GM23338 (cell line): Measurements from ENCODE around the gene DDX54. TPM values are rescaled to one million over a fixed set of nuclear protein-coding genes. Genes with fewer than 3 reads are reported as not detected.

Experiments used
- ATAC-seq: fragments of 200-7000 bp; cut with Tn5 transposase; 3 replicates; pipeline ENCODE4 v1.9.1; 2020
- DNase-seq: peaks from one replicate; pipeline ENCODE4 v3.0.0-alpha.2; 2015; ENCODE audit warnings: low spot score
- H2AFZ ChIP-seq: fragments of 200-600 bp; sonication (generic); 2 replicates; pipeline ENCODE4 v1.8.0; 2016; ENCODE audit warnings: antibody characterized with exemption, mild to moderate bottlenecking, moderate library complexity
- H3F3A ChIP-seq: fragments of 200-600 bp; sonication (generic); replicated peaks from 2 replicates; pipeline ENCODE4 v1.8.0; 2017; ENCODE audit warnings: antibody characterized with exemption, mixed run types, low read depth
- H3K27ac ChIP-seq: fragments of 200-600 bp; sonication (generic); 2 replicates; pipeline ENCODE4 v1.6.1; 2016; ENCODE audit warnings: low read depth
- H3K27me3 ChIP-seq: fragments of 200-600 bp; sonication (generic); 2 replicates; pipeline ENCODE4 v1.8.0; 2016; ENCODE audit warnings: mild to moderate bottlenecking, mixed run types, moderate library complexity; ENCODE audit not compliant: insufficient read depth
- H3K36me3 ChIP-seq: fragments of 200-600 bp; sonication (generic); 2 replicates; pipeline ENCODE4 v1.8.0; 2016; ENCODE audit warnings: mild to moderate bottlenecking; ENCODE audit not compliant: insufficient read depth
- H3K4me1 ChIP-seq: fragments of 200-600 bp; sonication (generic); 2 replicates; pipeline ENCODE4 v1.8.0; 2016; ENCODE audit warnings: mild to moderate bottlenecking, moderate library complexity; ENCODE audit not compliant: insufficient read depth
- H3K4me2 ChIP-seq: fragments of 200-600 bp; sonication (generic); 2 replicates; pipeline ENCODE4 v1.7.1; 2017; ENCODE audit warnings: mixed run types
- H3K4me3 ChIP-seq: fragments of 200-600 bp; sonication (generic); 2 replicates; pipeline ENCODE4 v1.6.1; 2016; ENCODE audit warnings: mixed run types
- H3K79me2 ChIP-seq: fragments of 200-600 bp; sonication (generic); replicated peaks from 2 replicates; pipeline ENCODE4 v1.8.0; 2017; ENCODE audit warnings: mild to moderate bottlenecking; ENCODE audit not compliant: insufficient read depth
- H3K9me2 ChIP-seq: fragments of 200-600 bp; sonication (generic); 2 replicates; pipeline ENCODE4 v1.8.0; 2017; ENCODE audit not compliant: insufficient read depth
- H4K20me1 ChIP-seq: fragments of 200-600 bp; sonication (generic); replicated peaks from 2 replicates; pipeline ENCODE4 v1.8.0; 2017; ENCODE audit warnings: mild to moderate bottlenecking; ENCODE audit not compliant: insufficient read depth
- H3K27ac Mint-ChIP-seq: 2 replicates; pipeline ENCODE4 v1.8.0; 2020; ENCODE audit warnings: inconsistent platforms, mild to moderate bottlenecking, moderate library complexity, mixed read lengths
- H3K27me3 Mint-ChIP-seq: 3 replicates; pipeline ENCODE4 v1.8.0; 2022; ENCODE audit warnings: low read depth, mild to moderate bottlenecking, moderate library complexity, mixed read lengths, inconsistent platforms; ENCODE audit not compliant: insufficient read depth, poor library complexity
- H3K36me3 Mint-ChIP-seq: 3 replicates; pipeline ENCODE4 v1.8.0; 2021; ENCODE audit warnings: low read depth, mild to moderate bottlenecking, inconsistent platforms, moderate library complexity, mixed read lengths
- H3K4me1 Mint-ChIP-seq: 3 replicates; pipeline ENCODE4 v1.8.0; 2020; ENCODE audit warnings: mild to moderate bottlenecking, inconsistent platforms, mixed read lengths
- H3K4me3 Mint-ChIP-seq: 3 replicates; pipeline ENCODE4 v1.8.0; 2021; ENCODE audit warnings: moderate library complexity, mild to moderate bottlenecking, inconsistent platforms, mixed read lengths
- H3K9me3 Mint-ChIP-seq: 3 replicates; pipeline ENCODE4 v1.8.0; 2020; ENCODE audit warnings: moderate library complexity, mild to moderate bottlenecking, inconsistent platforms, mixed read lengths
- CREB1 ChIP-seq: fragments of 250-450 bp; sonication (Bioruptor Pico); IDR thresholded peaks from 2 replicates; pipeline ENCODE4 v1.5.0; 2020; ENCODE audit warnings: low read depth, mild to moderate bottlenecking, moderate library complexity
- ETS1 ChIP-seq: IDR thresholded peaks from 2 replicates; pipeline ENCODE4 v1.6.1; 2016; ENCODE audit warnings: antibody characterized with exemption
- EZH2 ChIP-seq: fragments of 200-600 bp; sonication (generic); IDR thresholded peaks from one replicate; pipeline ENCODE4 v1.8.0; 2017; ENCODE audit warnings: antibody characterized with exemption, mild to moderate bottlenecking, low read depth; ENCODE audit not compliant: unreplicated experiment
- EZH2phosphoT487 ChIP-seq: fragments of 200-600 bp; sonication (generic); IDR thresholded peaks from one replicate; pipeline ENCODE4 v1.8.1; 2018; ENCODE audit warnings: antibody characterized with exemption; ENCODE audit not compliant: unreplicated experiment
- JUNB ChIP-seq: IDR thresholded peaks from one replicate; pipeline ENCODE4 v1.6.1; 2016; ENCODE audit warnings: antibody characterized with exemption; ENCODE audit not compliant: unreplicated experiment
- NANOG ChIP-seq: IDR thresholded peaks from 2 replicates; pipeline ENCODE4 v1.6.1; 2016; ENCODE audit warnings: antibody characterized with exemption, borderline replicate concordance
- POLR2AphosphoS5 ChIP-seq: IDR thresholded peaks from 2 replicates; pipeline ENCODE4 v1.6.1; 2016; ENCODE audit warnings: antibody characterized with exemption, low read depth
- STAT1 ChIP-seq: IDR thresholded peaks from one replicate; pipeline ENCODE4 v1.6.1; 2016; ENCODE audit warnings: antibody characterized with exemption; ENCODE audit not compliant: unreplicated experiment
- ZNF114 ChIP-seq: fragments of 250-450 bp; sonication (Bioruptor Pico); IDR thresholded peaks from 2 replicates; pipeline ENCODE4 v1.5.0; 2020; ENCODE audit warnings: mild to moderate bottlenecking, moderate library complexity
- ZNF331 ChIP-seq: fragments of 250-450 bp; sonication (Bioruptor Pico); IDR thresholded peaks from 2 replicates; pipeline ENCODE4 v1.5.0; 2020; ENCODE audit warnings: low read depth, mild to moderate bottlenecking, moderate library complexity
- polyA plus RNA-seq: library from polyadenylated mRNA; unstranded; fragments of >200 nt; fragmentation: Nextera tagmentation; extraction: Ambion mirVana; gene quantifications from 2 replicates; pipeline ENCODE4 v1.2.1, GENCODE V29; 2016
- total RNA-seq: library from RNA; depleted of rRNA; stranded (reverse); fragments of >200 nt; shearing (Covaris generic); gene quantifications from 2 replicates; pipeline ENCODE4 v1.2.3, GENCODE V29; 2014
- TF ChIP-seq, protein P1 (sequence below): IDR thresholded peaks from one replicate; pipeline ENCODE4 v1.6.1; 2018; ENCODE audit warnings: antibody characterized with exemption; ENCODE audit not compliant: unreplicated experiment
- TF ChIP-seq, protein P2 (sequence below), 2 experiments: fragments of 200-600 bp in 1 of 2; sonication (generic) in 1 of 2; conservative IDR thresholded peaks; 2 replicates each; pipeline versions ENCODE4 v1.5.1 to v1.6.1; 2016 to 2017; ENCODE audit warnings: antibody characterized with exemption in 2 of 2, low read depth in 2 of 2, mild to moderate bottlenecking in 2 of 2, moderate library complexity in 1 of 2

DDX54 gene
- total and polyA plus RNA-seq, 2 experiments from 2014 or later: 84.1 to 89.4 TPM

DNA sequence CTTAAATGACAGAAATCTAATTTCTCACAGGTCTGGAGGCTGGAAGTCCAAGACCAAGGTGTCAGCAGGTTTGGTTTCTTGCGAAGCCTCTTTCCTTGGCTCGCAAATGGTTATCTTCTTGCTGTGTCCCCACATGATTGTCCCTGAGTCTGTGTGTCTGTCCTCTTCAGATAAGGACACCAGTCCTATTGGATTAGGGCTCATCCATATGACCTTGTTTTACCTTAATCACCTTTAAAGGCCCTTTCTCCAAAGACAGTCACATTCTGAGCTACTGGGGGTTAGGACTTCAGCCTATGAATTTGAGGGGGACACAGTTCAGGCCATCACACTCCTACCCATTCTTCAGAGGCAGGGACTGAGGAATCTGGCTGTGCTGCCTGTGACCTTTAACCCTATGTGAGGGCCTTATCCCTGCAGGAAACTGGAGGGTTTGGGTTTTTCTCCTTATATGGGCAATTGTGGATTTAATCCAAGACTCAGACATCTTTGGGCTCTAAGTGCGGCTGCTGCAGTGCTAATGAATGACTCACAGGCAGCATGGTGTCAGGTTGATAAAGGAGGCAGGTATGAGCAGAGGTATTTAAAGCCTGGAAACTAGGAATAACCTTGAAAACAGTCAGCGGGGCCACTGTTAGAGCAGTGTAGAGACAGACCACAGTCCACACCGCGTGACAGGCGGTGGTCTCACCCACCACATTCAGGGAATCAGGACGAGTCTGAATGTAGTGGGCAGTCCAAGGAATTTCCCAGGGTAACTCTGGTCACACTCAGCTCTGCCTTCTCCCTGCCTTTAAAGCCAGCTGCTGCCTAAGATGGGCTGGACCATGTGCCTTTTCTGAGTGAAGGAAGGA, 46.2 kb upstream of the DDX54 start:
- no peaks in the 10 kb centered on the region for H3K27me3 ChIP-seq
- H3K27ac ChIP-seq: peak overlapping the region; percentile 69
- peaks cover 45% of the 10 kb centered on the region for H3K36me3 Mint-ChIP-seq
- peaks cover 6% of the 10 kb centered on the region for H3K27me3 Mint-ChIP-seq
- peak overlapping the region; percentile 90 for H3K27ac Mint-ChIP-seq
- H3K4me1 Mint-ChIP-seq: peaks cover 34% of the 10 kb centered on the region
- no peaks in the 10 kb centered on the region for H3K9me2 ChIP-seq
- H4K20me1 ChIP-seq: no peaks in the 10 kb centered on the region
- no peak overlapping the region for H2AFZ ChIP-seq
- no peaks in the 10 kb centered on the region for H3K79me2 ChIP-seq
- H3K36me3 ChIP-seq: peaks cover 9% of the 10 kb centered on the region; the same call in 1 of the 2 replicates
- DNase-seq (peak; percentile 37), ATAC-seq (peak; percentile 7; the same call in 1 of the 3 replicates)
- peaks cover 15% of the 10 kb centered on the region for H3K4me1 ChIP-seq
- H3K4me3 ChIP-seq: no peak overlapping the region
- H3K9me3 Mint-ChIP-seq: no peaks in the 10 kb centered on the region; the same call in 2 of the 3 replicates
- no peaks in the 10 kb centered on the region for H3F3A ChIP-seq
- TF ChIP-seq ETS1 (no peak), ZNF114 (no peak), ZNF331 (no peak), NANOG (no peak), POLR2AphosphoS5 (no peak), STAT1 (no peak), JUNB (no peak)
- no peak overlapping the region for H3K4me3 Mint-ChIP-seq
- H3K4me2 ChIP-seq: no peak overlapping the region

GRCh38 chr12:113230315-113231234, 45.3 kb upstream of the DDX54 start:
- Mint-ChIP-seq H3K4me1 (peaks cover 33% of the 10 kb centered on the region), H3K27me3 (peaks cover 6% of the 10 kb centered on the region), H3K36me3 (peaks cover 45% of the 10 kb centered on the region), H3K9me3 (no peaks in the 10 kb centered on the region; the same call in 2 of the 3 replicates), H3K27ac (peak overlapping the region; percentile 70; the same call in 1 of the 2 replicates), H3K4me3 (no peak overlapping the region)
- H3F3A ChIP-seq: no peaks in the 10 kb centered on the region
- H3K79me2 ChIP-seq: no peaks in the 10 kb centered on the region
- no peaks in the 10 kb centered on the region for H3K27me3 ChIP-seq
- no peak overlapping the region for H3K4me2 ChIP-seq
- H3K36me3 ChIP-seq: peaks cover 9% of the 10 kb centered on the region; the same call in 1 of the 2 replicates
- H3K4me1 ChIP-seq: peaks cover 15% of the 10 kb centered on the region
- no peaks in the 10 kb centered on the region for H4K20me1 ChIP-seq
- H2AFZ ChIP-seq: no peak overlapping the region
- no peaks in the 10 kb centered on the region for H3K9me2 ChIP-seq
- H3K27ac ChIP-seq: no peak overlapping the region
- no peak overlapping the region for H3K4me3 ChIP-seq
- ATAC-seq (no peak), DNase-seq (no peak)
- TF ChIP-seq CREB1 (CRISPR knock-in tag) (no peak), ZNF331 (no peak), ETS1 (no peak), ZNF114 (no peak), EZH2 (no peak), POLR2AphosphoS5 (no peak), EZH2phosphoT487 (no peak), JUNB (no peak), NANOG (no peak), STAT1 (no peak)
- TF ChIP-seq, protein P1, sequence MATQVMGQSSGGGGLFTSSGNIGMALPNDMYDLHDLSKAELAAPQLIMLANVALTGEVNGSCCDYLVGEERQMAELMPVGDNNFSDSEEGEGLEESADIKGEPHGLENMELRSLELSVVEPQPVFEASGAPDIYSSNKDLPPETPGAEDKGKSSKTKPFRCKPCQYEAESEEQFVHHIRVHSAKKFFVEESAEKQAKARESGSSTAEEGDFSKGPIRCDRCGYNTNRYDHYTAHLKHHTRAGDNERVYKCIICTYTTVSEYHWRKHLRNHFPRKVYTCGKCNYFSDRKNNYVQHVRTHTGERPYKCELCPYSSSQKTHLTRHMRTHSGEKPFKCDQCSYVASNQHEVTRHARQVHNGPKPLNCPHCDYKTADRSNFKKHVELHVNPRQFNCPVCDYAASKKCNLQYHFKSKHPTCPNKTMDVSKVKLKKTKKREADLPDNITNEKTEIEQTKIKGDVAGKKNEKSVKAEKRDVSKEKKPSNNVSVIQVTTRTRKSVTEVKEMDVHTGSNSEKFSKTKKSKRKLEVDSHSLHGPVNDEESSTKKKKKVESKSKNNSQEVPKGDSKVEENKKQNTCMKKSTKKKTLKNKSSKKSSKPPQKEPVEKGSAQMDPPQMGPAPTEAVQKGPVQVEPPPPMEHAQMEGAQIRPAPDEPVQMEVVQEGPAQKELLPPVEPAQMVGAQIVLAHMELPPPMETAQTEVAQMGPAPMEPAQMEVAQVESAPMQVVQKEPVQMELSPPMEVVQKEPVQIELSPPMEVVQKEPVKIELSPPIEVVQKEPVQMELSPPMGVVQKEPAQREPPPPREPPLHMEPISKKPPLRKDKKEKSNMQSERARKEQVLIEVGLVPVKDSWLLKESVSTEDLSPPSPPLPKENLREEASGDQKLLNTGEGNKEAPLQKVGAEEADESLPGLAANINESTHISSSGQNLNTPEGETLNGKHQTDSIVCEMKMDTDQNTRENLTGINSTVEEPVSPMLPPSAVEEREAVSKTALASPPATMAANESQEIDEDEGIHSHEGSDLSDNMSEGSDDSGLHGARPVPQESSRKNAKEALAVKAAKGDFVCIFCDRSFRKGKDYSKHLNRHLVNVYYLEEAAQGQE: no peak
- TF ChIP-seq, protein P2, sequence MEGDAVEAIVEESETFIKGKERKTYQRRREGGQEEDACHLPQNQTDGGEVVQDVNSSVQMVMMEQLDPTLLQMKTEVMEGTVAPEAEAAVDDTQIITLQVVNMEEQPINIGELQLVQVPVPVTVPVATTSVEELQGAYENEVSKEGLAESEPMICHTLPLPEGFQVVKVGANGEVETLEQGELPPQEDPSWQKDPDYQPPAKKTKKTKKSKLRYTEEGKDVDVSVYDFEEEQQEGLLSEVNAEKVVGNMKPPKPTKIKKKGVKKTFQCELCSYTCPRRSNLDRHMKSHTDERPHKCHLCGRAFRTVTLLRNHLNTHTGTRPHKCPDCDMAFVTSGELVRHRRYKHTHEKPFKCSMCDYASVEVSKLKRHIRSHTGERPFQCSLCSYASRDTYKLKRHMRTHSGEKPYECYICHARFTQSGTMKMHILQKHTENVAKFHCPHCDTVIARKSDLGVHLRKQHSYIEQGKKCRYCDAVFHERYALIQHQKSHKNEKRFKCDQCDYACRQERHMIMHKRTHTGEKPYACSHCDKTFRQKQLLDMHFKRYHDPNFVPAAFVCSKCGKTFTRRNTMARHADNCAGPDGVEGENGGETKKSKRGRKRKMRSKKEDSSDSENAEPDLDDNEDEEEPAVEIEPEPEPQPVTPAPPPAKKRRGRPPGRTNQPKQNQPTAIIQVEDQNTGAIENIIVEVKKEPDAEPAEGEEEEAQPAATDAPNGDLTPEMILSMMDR (conservative IDR thresholded peaks at IDR 0.05; ENCODE audit: low read depth in 2 of 2): no peak
